ENCODE results near the gene SETSIP.

DNA sequence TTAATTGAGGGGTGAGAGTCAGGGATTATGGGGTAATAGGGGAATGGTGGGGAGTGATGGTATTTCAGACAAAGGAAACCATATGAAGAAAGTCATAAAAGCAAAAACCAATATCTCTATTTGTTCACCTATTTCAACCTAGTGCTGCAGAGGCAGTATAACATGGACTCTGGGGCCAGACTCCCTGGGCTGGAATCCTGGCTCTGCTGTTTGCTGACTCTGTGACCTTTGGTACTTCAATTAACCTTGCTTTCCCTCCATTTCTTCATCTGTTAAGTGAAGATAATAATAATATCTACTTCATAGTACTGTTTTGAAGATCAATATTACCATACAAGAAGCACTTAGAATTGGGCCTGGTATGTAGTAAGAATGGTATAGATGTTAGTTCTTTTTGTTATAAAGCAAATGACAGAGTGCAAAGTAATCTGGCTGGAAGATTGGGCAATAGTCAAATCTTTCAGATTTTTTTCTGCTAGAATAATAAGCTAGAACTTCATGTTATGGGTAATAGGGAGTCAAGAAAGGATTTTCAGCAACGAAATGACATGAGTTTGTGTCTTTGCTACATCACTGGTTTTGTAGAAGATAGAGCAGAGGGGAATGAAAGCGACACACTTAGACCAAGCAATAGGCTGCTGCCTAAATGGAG is 36.4 kb downstream of the SETSIP start:
- TF ChIP-seq, protein P1, sequence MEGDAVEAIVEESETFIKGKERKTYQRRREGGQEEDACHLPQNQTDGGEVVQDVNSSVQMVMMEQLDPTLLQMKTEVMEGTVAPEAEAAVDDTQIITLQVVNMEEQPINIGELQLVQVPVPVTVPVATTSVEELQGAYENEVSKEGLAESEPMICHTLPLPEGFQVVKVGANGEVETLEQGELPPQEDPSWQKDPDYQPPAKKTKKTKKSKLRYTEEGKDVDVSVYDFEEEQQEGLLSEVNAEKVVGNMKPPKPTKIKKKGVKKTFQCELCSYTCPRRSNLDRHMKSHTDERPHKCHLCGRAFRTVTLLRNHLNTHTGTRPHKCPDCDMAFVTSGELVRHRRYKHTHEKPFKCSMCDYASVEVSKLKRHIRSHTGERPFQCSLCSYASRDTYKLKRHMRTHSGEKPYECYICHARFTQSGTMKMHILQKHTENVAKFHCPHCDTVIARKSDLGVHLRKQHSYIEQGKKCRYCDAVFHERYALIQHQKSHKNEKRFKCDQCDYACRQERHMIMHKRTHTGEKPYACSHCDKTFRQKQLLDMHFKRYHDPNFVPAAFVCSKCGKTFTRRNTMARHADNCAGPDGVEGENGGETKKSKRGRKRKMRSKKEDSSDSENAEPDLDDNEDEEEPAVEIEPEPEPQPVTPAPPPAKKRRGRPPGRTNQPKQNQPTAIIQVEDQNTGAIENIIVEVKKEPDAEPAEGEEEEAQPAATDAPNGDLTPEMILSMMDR (conservative IDR thresholded peaks at IDR 0.05; ENCODE audit: low read depth, low read length), result no peak
- no peak for TF ChIP-seq EZH2 (IDR thresholded peaks at IDR 0.05; ENCODE audit: low read length, unreplicated experiment)
